HFFc6 (cell line): ENCODE data around the gene RMI2. TPM values are rescaled to one million over a fixed set of nuclear protein-coding genes. Genes with fewer than 3 reads are reported as not detected.

Experiments
- DNase-seq: peaks from one replicate; pipeline ENCODE4 v3.0.0-alpha.2; 2018
- H3K27ac Mint-ChIP-seq: 2 replicates; pipeline ENCODE4 v1.8.0; 2020; ENCODE audit warnings: mild to moderate bottlenecking, mixed read lengths
- H3K27me3 Mint-ChIP-seq: 2 replicates; pipeline ENCODE4 v1.8.0; 2021; ENCODE audit warnings: mild to moderate bottlenecking, moderate library complexity, mixed read lengths; ENCODE audit not compliant: insufficient read depth
- H3K36me3 Mint-ChIP-seq: 2 replicates; pipeline ENCODE4 v1.8.0; 2021; ENCODE audit warnings: low read depth, mixed read lengths
- H3K4me1 Mint-ChIP-seq: 2 replicates; pipeline ENCODE4 v1.8.0; 2020; ENCODE audit warnings: low read depth, mixed read lengths
- H3K4me3 Mint-ChIP-seq: 2 replicates; pipeline ENCODE4 v1.8.0; 2020; ENCODE audit warnings: mild to moderate bottlenecking, moderate library complexity, mixed read lengths
- H3K9me3 Mint-ChIP-seq: 2 replicates; pipeline ENCODE4 v1.8.0; 2020; ENCODE audit warnings: mild to moderate bottlenecking, mixed read lengths
- total RNA-seq, 6 experiments: library from RNA; stranded (reverse); fragmentation: NEBNext Ultra II Directional; extraction: Animal tissue kit (Norgen Biotek cat#: 25700); gene quantifications; 2 replicates in 1 of 6; 3 replicates in 5 of 6; pipeline ENCODE4 v1.2.3, GENCODE V29; 2021
- TF ChIP-seq, protein P1 (sequence below): fragments of 200-600 bp; sonication (generic); IDR thresholded peaks from 2 replicates; pipeline ENCODE4 v1.5.0; 2021; ENCODE audit warnings: antibody characterized with exemption, mild to moderate bottlenecking

RMI2 gene
- total RNA-seq, 6 experiments from 2014 or later: 7.3 to 16.2 (median 14.2) TPM

DNA sequence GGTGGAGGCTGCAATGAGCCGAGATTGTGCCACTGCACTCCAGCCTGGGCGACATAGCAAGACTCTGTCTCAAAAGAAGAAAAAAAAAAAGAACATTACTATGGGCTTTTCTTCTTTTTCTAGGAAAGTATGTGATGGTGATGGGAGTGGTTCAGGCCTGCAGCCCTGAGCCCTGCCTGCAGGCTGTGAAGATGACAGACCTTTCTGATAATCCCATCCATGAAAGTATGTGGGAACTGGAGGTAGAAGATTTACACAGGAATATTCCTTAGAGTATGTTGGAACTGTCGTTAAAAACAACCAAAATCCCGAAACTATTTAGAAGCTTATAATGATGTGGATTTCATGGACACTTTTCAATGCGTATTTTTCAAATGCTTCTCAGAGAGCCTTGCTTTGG, 5.3 kb downstream of the RMI2 start:
- TF ChIP-seq, protein P1, sequence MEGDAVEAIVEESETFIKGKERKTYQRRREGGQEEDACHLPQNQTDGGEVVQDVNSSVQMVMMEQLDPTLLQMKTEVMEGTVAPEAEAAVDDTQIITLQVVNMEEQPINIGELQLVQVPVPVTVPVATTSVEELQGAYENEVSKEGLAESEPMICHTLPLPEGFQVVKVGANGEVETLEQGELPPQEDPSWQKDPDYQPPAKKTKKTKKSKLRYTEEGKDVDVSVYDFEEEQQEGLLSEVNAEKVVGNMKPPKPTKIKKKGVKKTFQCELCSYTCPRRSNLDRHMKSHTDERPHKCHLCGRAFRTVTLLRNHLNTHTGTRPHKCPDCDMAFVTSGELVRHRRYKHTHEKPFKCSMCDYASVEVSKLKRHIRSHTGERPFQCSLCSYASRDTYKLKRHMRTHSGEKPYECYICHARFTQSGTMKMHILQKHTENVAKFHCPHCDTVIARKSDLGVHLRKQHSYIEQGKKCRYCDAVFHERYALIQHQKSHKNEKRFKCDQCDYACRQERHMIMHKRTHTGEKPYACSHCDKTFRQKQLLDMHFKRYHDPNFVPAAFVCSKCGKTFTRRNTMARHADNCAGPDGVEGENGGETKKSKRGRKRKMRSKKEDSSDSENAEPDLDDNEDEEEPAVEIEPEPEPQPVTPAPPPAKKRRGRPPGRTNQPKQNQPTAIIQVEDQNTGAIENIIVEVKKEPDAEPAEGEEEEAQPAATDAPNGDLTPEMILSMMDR: no peak
- no peak for DNase-seq
- Mint-ChIP-seq H3K27ac (peak overlapping the region; percentile 96), H3K9me3 (no peaks in the 10 kb centered on the region), H3K36me3 (peaks cover 13% of the 10 kb centered on the region), H3K27me3 (peaks cover 5% of the 10 kb centered on the region; the same call in 1 of the 2 replicates), H3K4me3 (peak overlapping the region; percentile 84), H3K4me1 (peaks cover 64% of the 10 kb centered on the region)

DNA sequence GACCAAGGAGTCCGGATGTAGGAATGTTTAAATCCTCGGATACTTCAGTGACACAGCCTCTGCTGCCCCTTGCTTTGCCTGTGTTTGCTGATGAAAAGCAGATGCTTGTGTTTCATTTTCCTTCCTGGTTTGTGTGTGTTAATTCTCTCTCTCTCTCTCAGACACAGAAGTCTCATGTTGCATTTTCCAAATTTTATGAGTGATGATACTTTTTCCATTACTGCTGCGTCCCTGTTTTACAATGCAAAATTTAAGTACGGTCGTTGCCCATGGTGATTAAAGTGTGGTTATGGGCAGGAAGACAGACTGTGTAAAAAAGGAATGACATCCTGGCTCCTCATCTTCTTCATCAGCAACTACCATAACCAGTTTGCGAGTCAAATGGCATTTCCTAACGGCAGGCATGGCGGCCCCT, 5.7 kb downstream of the RMI2 start:
- H3K27me3 Mint-ChIP-seq: peaks cover 5% of the 10 kb centered on the region; the same call in 1 of the 2 replicates

DNA sequence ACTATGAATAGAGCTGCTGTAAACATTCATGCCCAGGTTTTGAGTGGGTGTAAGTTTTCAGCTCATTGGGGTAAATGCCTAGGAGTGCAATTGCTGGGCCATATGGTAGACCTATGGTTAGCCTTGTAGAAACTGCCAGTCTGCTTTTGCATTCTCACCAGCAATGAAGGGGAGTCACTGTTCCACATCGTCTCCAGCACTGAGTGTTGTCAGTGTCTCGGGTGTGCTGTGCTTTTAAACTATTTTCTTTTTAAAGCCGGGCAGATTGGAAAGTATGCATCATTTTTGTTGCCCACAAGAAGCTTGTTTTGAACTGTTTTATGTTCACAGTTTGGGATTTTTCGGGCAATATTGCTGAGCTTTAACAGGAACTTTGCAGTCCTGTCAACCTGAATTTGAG, 7.9 kb downstream of the RMI2 start:
- DNase-seq: no peak
- Mint-ChIP-seq H3K4me1 (peaks cover 74% of the 10 kb centered on the region), H3K27ac (no peak overlapping the region), H3K9me3 (no peaks in the 10 kb centered on the region), H3K4me3 (no peak overlapping the region), H3K27me3 (peaks cover 5% of the 10 kb centered on the region; the same call in 1 of the 2 replicates), H3K36me3 (peaks cover 13% of the 10 kb centered on the region)
- TF ChIP-seq, protein P1: no peak

More for the DNA sequence above, 5.7 kb downstream of the RMI2 start:
- peak overlapping the region; percentile 84 for H3K4me3 Mint-ChIP-seq
- peak; percentile 80 for DNase-seq
- TF ChIP-seq, protein P1: no peak; the same call in 1 of the 2 replicates
- H3K4me1 Mint-ChIP-seq: peaks cover 68% of the 10 kb centered on the region
- no peaks in the 10 kb centered on the region for H3K9me3 Mint-ChIP-seq
- H3K36me3 Mint-ChIP-seq: peaks cover 13% of the 10 kb centered on the region
- peak overlapping the region; percentile 96 for H3K27ac Mint-ChIP-seq

DNA sequence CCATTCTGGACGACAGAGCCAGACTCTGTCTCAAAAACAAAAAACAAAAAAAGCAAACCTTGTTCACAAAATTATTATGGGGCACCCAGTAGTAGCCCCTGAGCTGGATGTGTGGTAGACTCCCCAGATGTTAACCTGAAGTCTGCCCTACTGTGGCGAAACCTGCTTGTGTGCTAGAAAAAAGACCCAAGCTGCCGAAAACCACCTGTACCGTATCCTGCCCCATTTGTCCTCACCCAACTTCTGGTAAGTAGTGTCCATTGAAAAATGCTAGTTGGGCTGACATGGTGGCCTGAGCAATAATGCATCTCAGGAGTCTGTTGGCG, 9.1 kb downstream of the RMI2 start:
- Mint-ChIP-seq H3K4me1 (peaks cover 74% of the 10 kb centered on the region), H3K4me3 (no peak overlapping the region), H3K27ac (no peak overlapping the region), H3K36me3 (peaks cover 13% of the 10 kb centered on the region), H3K9me3 (no peaks in the 10 kb centered on the region), H3K27me3 (peaks cover 3% of the 10 kb centered on the region; the same call in 1 of the 2 replicates)
- no peak for DNase-seq
- TF ChIP-seq, protein P1: no peak

DNA sequence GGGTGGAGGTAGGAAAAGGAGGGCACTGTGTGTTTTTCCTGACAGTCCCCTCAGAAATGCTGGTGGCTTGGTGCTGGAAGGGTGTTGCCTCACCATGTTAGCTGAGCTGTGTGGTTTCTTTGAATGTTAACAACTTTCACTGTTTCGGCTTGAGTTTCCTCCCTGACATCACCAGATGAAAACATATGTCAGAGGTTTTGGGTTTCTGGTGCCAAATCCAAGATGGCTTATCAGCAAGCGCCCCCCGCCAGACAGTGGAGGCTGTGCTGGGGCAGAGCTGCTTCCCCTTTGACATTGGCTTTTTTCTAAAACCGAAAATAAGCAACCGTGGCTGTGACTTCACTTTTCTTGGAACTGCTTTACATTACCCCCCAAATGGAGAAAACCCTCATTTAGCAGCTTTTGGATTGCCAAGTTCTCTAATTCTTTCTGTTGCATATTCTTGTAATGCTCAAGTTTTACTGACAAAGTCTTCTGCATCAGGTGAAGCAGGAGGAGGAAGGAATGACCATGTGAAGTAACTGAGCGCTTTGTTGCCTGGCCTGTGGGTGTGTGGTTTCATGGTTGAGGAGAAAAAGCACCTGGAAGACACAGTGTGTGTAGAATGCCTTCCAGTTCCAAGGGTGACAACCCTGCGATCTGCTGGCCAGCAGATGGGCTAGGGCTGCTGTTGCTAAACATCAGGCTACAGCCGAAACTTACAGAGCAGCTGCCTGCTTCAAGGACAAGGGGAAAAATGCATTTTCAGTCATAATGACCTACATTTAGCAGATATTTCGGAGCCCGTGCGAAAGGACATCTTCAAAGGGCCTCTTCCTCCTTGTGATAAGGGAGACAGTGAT, 9.7 kb downstream of the RMI2 start:
- peaks cover 74% of the 10 kb centered on the region for H3K4me1 Mint-ChIP-seq
- H3K4me3 Mint-ChIP-seq: no peak overlapping the region
- H3K36me3 Mint-ChIP-seq: peaks cover 13% of the 10 kb centered on the region
- H3K27ac Mint-ChIP-seq: no peak overlapping the region
- DNase-seq: no peak
- H3K9me3 Mint-ChIP-seq: no peaks in the 10 kb centered on the region
- TF ChIP-seq, protein P1: no peak
- H3K27me3 Mint-ChIP-seq: peaks cover 3% of the 10 kb centered on the region; the same call in 1 of the 2 replicates
